Ureter (tissue), 1 donor: Measurements from ENCODE around the gene RIF1. TPM values are rescaled to one million over a fixed set of nuclear protein-coding genes. Genes with fewer than 3 reads are reported as not detected.

ENCODE experiments used
- DNase-seq: peaks from one replicate; pipeline ENCODE4 v3.0.0-alpha.2; 2020; ENCODE audit warnings: low spot score
- total RNA-seq: library from RNA; stranded (reverse); gene quantifications from one replicate; pipeline ENCODE4 v1.2.4, GENCODE V29; 2023
- donor health status: DM: yes; HTN: yes; CAD: no.

Gene RIF1, protein sequence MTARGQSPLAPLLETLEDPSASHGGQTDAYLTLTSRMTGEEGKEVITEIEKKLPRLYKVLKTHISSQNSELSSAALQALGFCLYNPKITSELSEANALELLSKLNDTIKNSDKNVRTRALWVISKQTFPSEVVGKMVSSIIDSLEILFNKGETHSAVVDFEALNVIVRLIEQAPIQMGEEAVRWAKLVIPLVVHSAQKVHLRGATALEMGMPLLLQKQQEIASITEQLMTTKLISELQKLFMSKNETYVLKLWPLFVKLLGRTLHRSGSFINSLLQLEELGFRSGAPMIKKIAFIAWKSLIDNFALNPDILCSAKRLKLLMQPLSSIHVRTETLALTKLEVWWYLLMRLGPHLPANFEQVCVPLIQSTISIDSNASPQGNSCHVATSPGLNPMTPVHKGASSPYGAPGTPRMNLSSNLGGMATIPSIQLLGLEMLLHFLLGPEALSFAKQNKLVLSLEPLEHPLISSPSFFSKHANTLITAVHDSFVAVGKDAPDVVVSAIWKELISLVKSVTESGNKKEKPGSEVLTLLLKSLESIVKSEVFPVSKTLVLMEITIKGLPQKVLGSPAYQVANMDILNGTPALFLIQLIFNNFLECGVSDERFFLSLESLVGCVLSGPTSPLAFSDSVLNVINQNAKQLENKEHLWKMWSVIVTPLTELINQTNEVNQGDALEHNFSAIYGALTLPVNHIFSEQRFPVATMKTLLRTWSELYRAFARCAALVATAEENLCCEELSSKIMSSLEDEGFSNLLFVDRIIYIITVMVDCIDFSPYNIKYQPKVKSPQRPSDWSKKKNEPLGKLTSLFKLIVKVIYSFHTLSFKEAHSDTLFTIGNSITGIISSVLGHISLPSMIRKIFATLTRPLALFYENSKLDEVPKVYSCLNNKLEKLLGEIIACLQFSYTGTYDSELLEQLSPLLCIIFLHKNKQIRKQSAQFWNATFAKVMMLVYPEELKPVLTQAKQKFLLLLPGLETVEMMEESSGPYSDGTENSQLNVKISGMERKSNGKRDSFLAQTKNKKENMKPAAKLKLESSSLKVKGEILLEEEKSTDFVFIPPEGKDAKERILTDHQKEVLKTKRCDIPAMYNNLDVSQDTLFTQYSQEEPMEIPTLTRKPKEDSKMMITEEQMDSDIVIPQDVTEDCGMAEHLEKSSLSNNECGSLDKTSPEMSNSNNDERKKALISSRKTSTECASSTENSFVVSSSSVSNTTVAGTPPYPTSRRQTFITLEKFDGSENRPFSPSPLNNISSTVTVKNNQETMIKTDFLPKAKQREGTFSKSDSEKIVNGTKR (N-terminal part only)
- total RNA-seq = 48.3 TPM

DNA sequence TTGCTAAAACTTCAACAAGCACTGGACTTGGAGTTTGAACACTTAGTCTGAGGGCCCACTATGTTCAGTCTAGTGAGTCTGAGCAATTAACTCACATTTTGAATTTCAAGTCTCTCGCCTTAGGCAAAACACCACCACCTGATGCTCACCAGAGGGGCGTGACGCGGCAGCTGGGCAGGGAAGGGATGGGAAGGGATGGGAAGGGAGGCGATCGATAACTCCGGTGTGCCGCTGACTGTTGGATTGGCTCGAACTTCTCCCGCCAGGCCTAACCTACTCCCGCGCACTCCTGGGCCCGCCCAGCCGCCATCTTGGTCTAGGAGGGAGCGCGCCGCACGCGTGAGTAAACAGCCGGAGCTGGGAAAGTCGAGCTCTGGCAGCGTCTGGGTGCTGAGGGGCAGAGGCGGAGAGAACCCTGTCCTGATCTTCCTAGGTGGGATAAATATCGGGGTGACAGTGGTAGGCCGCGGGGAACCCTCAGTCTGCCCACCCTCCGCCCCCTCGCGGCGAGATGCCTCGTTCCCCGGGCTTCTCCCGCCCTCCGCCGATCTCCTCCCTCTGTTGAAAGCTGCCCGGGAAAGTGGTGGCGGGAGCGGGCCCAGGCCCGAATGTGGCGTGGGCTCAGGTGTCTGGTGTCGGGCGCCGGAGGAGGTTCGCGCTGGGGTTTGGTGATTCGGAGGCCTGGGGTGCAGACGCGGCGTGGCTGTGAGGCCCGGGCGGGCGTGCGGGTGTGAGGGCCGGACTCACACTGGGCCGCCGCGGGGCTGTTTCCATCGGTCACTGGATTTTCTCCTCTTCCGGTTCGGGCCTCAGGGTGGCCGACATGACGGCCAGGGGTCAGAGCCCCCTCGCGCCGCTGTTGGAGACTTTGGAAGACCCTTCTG is at the start of gene RIF1:
Gene RIF1, plus strand, starts transcription at position 302 of the 884 bp plus-strand sequence. Its CDS starts 522 bp downstream, at position 824.
- peak; percentile 87 for DNase-seq

DNA sequence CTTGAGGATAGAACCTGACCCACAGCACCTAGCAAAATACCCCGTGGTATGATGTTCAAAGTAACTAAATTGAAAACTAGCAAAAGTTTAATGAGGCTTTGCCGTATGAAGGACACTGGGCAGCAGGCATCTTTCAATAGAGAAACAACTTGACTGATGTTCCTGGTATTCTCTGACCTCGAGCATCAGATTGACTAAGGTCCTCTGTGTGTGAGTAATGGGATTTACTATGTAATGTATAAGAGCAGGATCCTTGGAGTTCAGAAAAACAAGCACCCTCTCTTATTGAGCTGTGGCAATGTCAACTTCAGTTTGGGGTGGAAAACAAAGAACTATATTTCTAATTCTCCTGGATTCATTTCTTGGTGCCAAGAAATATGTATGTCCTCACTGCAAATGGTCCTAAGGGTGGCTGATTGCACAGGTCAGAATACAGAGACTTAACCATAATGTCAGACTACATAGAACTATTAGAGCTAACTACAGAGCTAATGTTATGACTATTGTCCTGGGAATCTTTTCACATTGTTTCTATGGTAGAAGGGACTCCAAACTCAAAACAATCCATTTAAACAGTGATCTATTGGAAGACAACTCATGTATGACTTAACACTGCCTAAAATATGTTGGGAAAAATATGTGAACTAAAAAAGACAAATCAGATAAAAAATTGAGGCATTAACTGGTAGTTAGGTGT is 47.9 kb upstream of the RIF1 start:
- no peak for DNase-seq

DNA sequence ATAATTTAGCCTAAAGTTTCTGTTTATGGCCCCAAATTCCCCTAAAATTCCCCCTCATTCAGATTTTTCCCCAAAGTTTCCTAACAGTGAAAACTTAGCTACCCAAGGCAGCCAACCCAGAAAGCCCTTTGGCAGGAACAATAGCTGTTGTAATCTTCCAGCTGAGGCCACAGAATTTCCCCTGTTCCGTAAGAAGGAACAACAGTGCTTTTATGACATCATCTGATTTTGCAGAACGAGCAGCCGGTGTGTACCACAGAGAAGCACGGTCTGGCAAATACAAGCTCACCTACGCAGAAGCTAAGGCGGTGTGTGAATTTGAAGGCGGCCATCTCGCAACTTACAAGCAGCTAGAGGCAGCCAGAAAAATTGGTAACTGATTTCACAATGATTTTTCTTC is 46.0 kb upstream of the RIF1 start:
- DNase-seq = no peak

DNA sequence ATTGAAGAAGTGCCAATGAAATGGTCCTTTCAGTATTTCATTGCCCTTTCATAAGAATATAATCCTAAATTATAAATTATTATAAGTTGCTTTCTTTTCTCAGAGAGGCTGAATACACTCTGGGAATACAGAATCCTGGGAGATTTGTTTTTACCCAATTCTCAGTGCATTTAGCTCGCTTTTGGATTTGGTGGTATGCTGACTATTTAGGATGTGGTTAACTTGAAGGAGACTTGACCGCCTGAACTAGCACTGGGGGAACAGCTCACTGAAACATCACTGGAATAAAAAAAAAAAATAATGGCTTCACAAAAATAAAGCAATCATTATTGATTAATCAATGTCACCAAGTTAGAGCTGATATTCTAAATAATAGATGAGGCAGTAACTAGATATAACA is 42.1 kb upstream of the RIF1 start:
- DNase-seq = no peak

DNA sequence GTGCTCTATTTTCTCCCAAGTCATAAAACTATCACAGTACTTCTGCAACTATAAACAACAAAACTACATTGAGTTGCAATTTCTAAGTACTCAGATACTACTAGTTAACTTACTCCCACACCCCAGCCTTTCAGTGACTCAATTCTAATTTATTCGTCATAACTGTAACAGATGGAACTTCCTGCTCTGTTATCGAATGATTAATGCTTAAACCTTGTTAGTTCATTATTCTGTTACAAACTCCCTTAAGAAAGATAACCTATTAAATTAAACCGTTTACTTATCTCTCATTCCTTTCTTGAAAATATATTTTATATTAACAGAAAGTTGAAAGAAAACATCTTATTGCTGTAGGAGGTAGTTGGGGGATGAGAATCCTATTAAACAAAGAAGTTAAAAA is 35.3 kb upstream of the RIF1 start:
- no peak for DNase-seq

DNA sequence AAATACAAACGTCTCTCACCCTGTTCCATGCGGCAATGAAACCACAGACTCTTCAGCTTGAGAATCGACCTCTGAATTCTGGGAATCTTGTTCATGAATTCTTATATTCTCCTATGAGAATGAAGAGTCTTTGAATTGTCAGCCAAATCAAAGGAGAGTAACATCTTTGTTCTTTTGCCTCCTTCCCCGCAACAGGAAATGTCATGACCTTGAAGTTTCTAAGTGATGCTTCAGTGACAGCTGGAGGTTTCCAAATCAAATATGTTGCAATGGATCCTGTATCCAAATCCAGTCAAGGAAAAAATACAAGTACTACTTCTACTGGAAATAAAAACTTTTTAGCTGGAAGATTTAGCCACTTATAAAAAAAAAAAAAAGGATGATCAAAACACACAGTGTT is 30.5 kb upstream of the RIF1 start:
- DNase-seq = no peak

DNA sequence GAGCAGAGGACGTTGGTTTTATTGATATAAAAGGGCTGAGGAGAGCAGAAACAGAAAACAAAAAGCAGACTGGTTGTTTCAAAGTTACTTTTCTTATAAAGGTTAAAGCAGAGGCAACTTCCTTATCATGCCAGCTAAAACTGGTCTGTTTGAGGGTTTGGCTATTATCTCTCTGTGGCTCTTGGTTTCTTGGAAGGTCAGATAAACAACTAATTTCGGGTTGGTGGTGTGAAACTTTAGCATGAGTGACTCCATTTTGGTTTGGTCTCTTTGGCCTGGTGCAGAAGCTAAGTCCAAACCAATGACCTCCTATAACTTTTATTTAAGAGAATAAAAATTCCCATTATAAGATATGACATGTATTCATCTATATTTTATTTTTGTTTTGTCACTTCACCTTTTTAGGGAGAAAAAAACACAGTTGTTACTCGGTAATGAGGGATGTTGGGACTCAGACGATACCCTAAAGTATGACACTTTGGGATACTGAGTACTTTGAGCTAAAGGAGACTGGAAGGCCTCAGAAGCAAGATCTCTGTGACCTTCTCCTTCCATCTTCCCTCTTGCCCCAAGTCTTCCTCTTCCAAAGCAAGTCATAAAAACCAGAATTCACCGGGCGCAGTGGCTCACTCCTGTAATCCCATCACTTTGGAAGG is 29.0 kb upstream of the RIF1 start:
- no peak for DNase-seq

DNA sequence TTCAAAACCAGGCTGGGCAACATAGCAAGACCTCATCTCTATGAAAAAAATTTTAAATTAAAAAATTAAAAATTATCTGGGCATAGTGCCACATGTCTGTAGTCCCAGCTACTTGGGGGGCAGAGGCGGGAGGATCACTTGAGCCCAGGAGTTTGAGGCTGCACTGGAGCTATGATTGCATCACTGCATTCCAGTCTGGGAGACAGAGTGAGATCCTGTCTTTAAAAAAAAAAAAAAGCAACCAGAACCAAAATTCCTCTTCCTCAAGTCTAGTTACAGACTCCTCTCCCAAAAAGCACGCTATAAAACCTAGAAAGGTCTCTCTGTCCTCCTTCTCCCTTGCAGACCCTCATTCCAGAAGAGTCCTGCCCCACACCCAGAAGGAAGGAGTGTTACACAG is 28.4 kb upstream of the RIF1 start:
- DNase-seq = no peak

DNA sequence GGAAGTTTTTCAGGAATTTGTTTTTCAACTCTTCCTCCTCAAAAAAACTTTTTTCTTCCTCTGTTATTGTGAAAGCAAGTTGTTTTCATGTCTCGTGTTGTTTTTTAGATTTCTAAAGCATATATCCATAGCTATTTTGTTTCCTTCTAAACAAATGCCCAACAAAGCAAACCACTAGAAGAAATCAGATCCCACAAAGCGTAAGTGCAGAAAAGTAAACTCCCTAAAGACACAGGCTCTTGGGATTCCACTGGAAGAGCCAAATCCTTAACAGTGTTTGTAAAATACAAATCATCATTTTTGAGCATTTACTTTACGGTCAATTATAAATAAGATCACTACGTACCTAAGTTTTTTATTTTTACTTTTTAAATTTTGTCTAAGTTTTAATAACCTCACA is 21.7 kb upstream of the RIF1 start:
- DNase-seq = no peak

DNA sequence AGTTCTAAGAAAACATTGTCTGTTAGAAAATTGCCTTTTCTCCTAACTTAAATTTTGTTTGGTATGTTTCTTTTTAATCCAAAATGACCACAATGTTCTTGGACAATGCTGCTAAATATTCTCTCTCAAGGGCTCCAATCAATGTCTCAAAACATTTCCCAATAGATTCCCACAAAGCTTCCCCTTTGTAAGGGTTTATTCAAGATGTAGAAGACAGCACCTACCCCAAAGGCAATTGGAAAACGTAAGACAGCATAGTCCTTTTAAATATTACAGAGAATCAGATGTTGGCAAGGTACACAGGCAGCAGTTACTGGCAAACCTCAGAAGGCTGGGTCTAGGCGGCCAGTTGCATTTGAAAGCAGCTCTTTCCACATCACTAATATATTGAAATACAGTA is 18.3 kb upstream of the RIF1 start:
- DNase-seq = no peak

DNA sequence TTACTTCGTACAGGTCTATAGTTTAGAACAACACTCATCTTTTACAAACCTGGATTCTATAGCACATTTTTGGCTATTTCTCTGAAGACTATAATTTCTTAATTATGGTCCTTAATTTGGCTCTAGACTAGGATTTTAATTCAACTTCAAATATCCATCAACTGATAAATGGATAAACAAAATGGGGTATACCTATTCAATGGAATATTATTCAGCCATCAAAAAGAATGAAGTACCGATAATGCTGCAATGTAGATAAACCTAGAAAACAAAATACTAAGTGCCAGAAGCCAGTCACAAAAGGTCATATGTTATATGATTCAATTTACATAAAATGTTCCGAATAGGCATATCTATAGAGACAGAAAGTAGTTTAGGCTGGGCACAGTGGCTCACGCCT is 15.2 kb upstream of the RIF1 start:
- no peak for DNase-seq

DNA sequence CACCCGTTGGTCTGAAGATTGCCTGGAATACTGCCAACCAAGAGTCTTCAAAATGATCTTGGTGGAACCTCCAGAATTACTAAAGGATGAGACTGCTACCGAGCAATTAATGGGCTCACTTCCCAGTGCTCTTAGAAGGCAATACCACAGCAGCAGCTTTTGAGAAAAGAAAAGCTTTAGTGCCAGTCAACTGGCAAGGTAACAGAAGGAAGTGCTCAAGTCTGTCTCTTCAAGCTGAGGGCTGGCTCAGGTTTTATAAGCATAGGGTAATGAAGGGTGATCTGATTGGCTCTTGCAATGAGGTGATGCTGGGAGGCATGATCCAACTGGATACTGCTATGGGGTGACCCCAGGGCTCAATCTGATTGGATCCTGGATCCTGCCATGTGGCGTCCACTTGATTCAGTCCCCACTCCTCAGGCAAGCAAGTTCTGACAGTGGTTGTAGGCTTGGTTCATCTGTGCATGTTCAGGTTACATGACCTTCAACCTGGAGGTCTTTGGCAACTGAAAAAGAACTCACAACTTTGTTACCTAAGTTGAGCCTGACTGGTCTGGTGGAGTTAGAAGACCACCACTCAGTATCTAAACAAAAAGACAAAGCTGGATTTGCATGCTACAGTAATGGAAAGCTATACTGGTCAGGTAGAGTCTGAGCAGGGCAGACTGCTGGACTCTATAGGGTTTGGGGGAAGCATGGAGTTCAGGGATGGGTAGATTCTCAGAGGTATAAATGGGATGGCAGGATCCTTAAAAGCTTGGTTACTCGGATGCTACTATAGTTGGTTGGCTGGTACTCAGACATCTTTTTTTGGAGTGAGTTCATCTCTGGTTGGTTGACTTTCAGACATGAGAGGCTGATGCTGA is 14.0 kb upstream of the RIF1 start:
- no peak for DNase-seq

DNA sequence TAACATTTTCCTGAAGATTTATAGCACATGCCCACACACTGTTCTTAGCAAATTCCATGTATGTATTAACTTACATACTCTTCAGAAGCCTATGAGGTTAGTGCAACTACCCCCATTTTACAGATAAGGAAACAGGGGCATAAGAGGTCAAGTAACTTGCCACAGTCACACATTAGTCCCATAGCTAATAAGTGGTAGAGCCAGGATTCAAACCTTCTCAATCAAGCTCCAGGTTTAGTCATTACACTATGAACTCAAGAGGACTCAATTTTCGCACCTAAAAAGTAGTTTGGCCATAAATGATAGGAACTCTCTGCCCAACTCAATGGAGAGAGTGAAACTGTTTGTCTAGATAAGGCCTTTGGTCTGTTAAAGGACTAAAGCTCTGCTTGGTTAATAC is 9.7 kb upstream of the RIF1 start:
- no peak for DNase-seq

DNA sequence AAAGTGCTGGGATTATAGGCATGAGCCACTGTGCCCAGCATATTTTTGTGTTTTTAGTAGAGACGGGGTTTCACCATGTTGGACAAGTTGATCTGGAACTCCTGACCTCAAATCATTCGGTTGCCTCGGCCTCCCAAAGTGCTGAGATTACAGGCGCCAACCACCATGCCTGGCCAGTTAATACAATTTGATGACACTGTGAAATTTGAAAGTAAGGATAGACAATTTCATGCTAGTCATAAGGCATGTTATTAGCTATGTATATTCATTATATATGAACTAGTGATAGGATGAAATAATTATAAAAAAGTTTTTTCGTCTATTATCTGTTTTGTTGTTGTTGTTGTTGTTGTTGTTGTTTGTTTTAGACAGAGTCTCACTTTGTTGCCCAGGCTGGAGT is 8.6 kb upstream of the RIF1 start:
- no peak for DNase-seq

DNA sequence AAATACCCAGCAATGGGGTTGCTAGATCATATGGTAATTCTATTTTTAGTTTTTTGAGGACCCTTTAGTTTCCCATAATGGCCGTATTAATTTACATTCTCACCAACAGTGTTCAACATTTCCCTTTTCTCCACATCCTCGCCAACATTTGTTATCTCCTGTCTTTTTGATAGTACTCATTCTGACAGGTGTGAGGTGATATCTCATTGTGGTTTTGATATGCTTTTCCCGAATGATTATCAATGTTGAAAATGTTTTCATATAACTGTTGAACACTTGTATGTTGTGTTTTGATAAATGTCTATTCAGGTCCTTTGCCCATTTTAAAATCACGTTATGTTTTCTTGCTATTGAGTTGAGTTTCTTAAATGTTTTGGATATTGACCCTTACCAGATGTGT is 5.8 kb upstream of the RIF1 start:
- DNase-seq = no peak

DNA sequence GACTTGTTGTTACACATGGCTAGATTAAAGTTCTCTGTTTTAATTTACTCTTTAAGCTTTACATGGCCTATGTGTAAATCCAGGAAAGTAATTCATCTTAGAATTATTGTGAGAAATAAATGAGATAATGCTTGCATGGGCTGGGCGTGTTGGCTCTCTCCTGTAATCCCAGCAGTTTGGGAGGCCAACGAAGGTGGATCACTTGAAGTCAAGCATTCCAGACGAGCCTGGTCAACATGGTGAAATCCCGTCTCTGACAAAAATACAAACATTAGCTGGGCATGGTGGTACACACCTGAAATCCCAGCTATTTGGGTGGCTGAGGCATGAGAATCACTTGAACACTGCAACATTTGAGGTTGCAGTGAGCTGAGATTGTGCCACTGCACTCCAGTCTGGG is 4.3 kb upstream of the RIF1 start:
- no peak for DNase-seq

DNA sequence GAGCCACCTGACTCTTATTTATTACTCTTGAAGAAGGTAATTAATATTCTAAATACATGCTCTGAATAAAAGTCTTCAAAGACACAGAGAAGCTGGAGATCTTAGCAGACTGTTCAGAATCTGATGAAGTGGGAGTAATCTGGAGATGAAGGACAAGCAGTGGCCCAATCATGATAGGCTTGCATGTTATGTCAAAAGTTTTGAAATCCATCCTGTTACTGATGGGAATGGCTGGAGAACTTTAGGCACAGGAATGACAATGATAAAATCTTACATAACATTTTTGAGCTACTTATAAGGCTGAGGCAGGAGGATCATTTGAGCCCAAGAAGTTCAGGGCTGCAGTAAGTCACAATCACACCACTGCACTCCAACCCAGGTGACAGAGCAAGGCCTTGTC is 2.4 kb upstream of the RIF1 start:
- DNase-seq = no peak

DNA sequence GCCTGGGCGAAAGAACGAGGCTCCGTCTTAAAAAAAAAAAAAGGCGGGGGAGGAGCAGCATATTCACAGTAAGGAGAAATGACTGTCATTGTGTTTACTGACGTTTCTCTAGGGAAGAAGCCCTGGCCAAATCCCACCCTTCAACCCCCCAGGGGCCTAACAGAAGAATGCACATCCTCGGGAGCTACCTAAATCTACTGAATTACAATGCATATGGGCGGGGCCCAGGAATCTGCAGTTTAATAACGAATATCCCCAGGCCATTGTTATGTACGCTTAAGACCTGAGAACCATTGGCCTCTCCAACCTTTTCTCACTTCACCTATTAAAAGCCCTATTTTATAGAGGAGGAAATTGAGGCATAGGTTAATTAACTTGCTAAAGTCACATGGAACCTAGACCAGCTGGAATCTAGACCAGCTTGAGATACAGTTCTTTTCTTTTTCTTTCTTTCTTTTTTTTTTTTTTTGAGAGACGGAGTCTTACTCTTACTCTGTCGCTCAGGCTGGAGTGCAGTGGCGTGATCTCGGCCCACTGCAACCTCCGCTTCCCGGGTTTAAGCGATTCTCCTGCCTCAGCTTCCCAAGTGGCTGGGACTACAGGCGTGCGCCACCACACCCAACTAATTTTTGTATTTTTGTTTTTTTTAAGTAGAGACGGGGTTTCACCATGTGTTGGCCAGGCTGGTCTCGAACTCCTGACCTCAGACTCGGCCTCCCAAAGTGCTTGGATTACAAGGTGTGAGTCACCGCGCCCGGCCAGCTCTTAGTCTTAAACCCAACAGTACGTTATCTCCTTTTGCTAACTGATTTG is 708 bp upstream of the RIF1 start:
- DNase-seq = no peak
